Measurements from ENCODE around the gene DEPDC7.

DNA sequence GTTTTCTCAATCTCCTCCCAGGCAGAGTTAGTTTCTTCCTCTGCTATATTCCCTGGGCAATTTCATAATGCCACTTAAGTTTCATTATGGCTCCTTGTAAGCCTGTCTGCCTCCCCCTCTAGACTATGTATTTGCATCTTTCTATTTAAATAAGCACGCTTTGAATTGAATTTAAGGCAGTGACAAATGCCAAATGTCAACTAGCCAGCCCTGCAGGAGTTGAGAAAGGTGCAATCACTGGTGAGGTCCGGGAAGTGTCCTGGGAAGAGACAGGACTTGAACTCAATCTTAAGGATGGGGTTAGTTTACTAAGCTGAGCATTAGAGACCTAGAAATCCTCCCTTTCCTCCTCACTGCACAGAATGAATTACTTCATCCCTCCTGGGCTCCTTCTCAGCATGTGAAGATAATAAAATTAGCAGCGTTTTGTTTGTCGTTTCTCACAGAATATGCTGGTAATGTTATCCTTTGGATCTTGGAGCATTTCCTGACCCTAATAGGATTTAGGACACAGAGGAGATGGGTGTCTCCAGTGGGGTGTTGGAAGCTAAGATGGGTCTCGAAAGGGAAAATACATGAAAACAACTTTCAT, 25.3 kb downstream of the DEPDC7 start:
- TF ChIP-seq RAD21 (conservative IDR thresholded peaks at IDR 0.05 in 1 of 2, IDR thresholded peaks at IDR 0.05 in 1 of 2) (no peak), POLR2A (IDR thresholded peaks at IDR 0.05; ENCODE audit: low read length) (no peak), CTCF (IDR thresholded peaks at IDR 0.05) (no peak), CEBPB (IDR thresholded peaks at IDR 0.05) (no peak), POLR2AphosphoS2 (conservative IDR thresholded peaks at IDR 0.05; ENCODE audit: low read length) (no peak), RFX5 (IDR thresholded peaks at IDR 0.05) (no peak), RARB (CRISPR knock-in tag; IDR thresholded peaks at IDR 0.05) (no peak), ZSCAN20 (CRISPR knock-in tag; IDR thresholded peaks at IDR 0.05) (no peak), MAFK (IDR thresholded peaks at IDR 0.05; ENCODE audit: partially characterized antibody) (no peak)
- TF ChIP-seq, protein P1, sequence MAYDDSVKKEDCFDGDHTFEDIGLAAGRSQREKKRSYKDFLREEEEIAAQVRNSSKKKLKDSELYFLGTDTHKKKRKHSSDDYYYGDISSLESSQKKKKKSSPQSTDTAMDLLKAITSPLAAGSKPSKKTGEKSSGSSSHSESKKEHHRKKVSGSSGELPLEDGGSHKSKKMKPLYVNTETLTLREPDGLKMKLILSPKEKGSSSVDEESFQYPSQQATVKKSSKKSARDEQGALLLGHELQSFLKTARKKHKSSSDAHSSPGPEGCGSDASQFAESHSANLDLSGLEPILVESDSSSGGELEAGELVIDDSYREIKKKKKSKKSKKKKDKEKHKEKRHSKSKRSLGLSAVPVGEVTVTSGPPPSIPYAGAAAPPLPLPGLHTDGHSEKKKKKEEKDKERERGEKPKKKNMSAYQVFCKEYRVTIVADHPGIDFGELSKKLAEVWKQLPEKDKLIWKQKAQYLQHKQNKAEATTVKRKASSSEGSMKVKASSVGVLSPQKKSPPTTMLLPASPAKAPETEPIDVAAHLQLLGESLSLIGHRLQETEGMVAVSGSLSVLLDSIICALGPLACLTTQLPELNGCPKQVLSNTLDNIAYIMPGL (CRISPR knock-in tag; IDR thresholded peaks at IDR 0.05; ENCODE audit: borderline replicate concordance), result no peak
- TF ChIP-seq, protein P2, sequence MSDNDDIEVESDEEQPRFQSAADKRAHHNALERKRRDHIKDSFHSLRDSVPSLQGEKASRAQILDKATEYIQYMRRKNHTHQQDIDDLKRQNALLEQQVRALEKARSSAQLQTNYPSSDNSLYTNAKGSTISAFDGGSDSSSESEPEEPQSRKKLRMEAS (IDR thresholded peaks at IDR 0.05), result no peak
- TF ChIP-seq, protein P3, sequence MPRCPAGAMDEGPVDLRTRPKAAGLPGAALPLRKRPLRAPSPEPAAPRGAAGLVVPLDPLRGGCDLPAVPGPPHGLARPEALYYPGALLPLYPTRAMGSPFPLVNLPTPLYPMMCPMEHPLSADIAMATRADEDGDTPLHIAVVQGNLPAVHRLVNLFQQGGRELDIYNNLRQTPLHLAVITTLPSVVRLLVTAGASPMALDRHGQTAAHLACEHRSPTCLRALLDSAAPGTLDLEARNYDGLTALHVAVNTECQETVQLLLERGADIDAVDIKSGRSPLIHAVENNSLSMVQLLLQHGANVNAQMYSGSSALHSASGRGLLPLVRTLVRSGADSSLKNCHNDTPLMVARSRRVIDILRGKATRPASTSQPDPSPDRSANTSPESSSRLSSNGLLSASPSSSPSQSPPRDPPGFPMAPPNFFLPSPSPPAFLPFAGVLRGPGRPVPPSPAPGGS (IDR thresholded peaks at IDR 0.05), result no peak
- TF ChIP-seq, protein P4, sequence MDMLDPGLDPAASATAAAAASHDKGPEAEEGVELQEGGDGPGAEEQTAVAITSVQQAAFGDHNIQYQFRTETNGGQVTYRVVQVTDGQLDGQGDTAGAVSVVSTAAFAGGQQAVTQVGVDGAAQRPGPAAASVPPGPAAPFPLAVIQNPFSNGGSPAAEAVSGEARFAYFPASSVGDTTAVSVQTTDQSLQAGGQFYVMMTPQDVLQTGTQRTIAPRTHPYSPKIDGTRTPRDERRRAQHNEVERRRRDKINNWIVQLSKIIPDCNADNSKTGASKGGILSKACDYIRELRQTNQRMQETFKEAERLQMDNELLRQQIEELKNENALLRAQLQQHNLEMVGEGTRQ (IDR thresholded peaks at IDR 0.05), result no peak
- TF ChIP-seq, protein P5, sequence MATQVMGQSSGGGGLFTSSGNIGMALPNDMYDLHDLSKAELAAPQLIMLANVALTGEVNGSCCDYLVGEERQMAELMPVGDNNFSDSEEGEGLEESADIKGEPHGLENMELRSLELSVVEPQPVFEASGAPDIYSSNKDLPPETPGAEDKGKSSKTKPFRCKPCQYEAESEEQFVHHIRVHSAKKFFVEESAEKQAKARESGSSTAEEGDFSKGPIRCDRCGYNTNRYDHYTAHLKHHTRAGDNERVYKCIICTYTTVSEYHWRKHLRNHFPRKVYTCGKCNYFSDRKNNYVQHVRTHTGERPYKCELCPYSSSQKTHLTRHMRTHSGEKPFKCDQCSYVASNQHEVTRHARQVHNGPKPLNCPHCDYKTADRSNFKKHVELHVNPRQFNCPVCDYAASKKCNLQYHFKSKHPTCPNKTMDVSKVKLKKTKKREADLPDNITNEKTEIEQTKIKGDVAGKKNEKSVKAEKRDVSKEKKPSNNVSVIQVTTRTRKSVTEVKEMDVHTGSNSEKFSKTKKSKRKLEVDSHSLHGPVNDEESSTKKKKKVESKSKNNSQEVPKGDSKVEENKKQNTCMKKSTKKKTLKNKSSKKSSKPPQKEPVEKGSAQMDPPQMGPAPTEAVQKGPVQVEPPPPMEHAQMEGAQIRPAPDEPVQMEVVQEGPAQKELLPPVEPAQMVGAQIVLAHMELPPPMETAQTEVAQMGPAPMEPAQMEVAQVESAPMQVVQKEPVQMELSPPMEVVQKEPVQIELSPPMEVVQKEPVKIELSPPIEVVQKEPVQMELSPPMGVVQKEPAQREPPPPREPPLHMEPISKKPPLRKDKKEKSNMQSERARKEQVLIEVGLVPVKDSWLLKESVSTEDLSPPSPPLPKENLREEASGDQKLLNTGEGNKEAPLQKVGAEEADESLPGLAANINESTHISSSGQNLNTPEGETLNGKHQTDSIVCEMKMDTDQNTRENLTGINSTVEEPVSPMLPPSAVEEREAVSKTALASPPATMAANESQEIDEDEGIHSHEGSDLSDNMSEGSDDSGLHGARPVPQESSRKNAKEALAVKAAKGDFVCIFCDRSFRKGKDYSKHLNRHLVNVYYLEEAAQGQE (IDR thresholded peaks at IDR 0.05), result no peak
